ENCODE results near the gene FITM1. TPM values are rescaled to one million over a fixed set of nuclear protein-coding genes. Genes with fewer than 3 reads are reported as not detected.

The FITM1 gene
- total RNA-seq, 1 experiment from 2014 or later, result 0.72 TPM

- no peak overlapping the region for H2BK20ac ChIP-seq (ENCODE audit: low read depth, low read length, poor library complexity, severe bottlenecking)
These were observed 48.1 kb downstream of the FITM1 start for GRCh38 chr14:24178399-24179178.

More at GRCh38 chr14:24178399-24179178, 48.1 kb downstream of the FITM1 start:
- Histone ChIP-seq H3K79me2 (ENCODE audit: insufficient read depth, low read length) (no peaks in the 10 kb centered on the region), H3K9me3 (ENCODE audit: control insufficient read depth, low read depth, low read length) (no peaks in the 10 kb centered on the region), H3K27ac (ENCODE audit: insufficient read length, low read depth, low read length) (no peak overlapping the region), H3K4me1 (ENCODE audit: insufficient read depth, low read length) (no peaks in the 10 kb centered on the region), H2BK120ac (ENCODE audit: low read depth, low read length, poor library complexity, severe bottlenecking) (no peak overlapping the region), H3K18ac (ENCODE audit: insufficient read length, low read depth, low read length) (no peak overlapping the region), H4K8ac (replicated peaks; ENCODE audit: insufficient read length, low read depth, low read length) (no peak overlapping the region), H2AK5ac (ENCODE audit: insufficient read length, low read length) (no peak overlapping the region), H3K14ac (ENCODE audit: insufficient read depth, low read length) (no peak overlapping the region), H3K27me3 (ENCODE audit: insufficient read depth, low read length) (no peaks in the 10 kb centered on the region), H3K23me2 (ENCODE audit: insufficient read length, low read depth, low read length, poor library complexity, severe bottlenecking) (no peaks in the 10 kb centered on the region), H2BK12ac (ENCODE audit: insufficient read length, low read depth, low read length) (no peak overlapping the region), H3K56ac (ENCODE audit: insufficient read length, low read depth, low read length) (no peak overlapping the region), H3K4me2 (ENCODE audit: insufficient read depth, insufficient read length, low read length) (no peak overlapping the region), H2BK5ac (ENCODE audit: insufficient read length, low read length) (no peak overlapping the region), H3K9ac (ENCODE audit: extremely low read depth, insufficient read length, low read length) (no peak overlapping the region), H2BK15ac (ENCODE audit: low read depth, low read length) (no peak overlapping the region), H4K5ac (ENCODE audit: insufficient read length, low read depth, low read length) (no peak overlapping the region), H2AFZ (ENCODE audit: low read length) (no peak overlapping the region), H4K20me1 (ENCODE audit: control insufficient read depth, insufficient read depth, insufficient read length) (no peaks in the 10 kb centered on the region), H3K4ac (ENCODE audit: low read depth, low read length) (no peak overlapping the region), H4K91ac (ENCODE audit: insufficient read length, low read depth, low read length) (no peak overlapping the region), H3K23ac (ENCODE audit: insufficient read length, low read depth, low read length) (no peak overlapping the region), H3K79me1 (ENCODE audit: insufficient read depth, low read depth, low read length, poor library complexity, severe bottlenecking) (no peaks in the 10 kb centered on the region), H3T11ph (ENCODE audit: low read length) (no peak overlapping the region)
- WGBS (ENCODE audit: extremely low coverage, insufficient read length, low lambda C conversion rate), result no CpG with 5 or more reads among the region's 12 CpGs
- Mint-ChIP-seq H3K27me3 (ENCODE audit: low read depth) (no peaks in the 10 kb centered on the region; the same call in 1 of the 2 replicates), H3K4me1 (no peaks in the 10 kb centered on the region), H3K4me3 (no peak overlapping the region), H3K27ac (no peak overlapping the region), H3K36me3 (ENCODE audit: insufficient read depth in 1 of 3, low read depth in 3 of 3) (peaks cover 33 to 74% (median 59%) of the 10 kb centered on the region in 3 experiments), H3K9me3 (no peaks in the 10 kb centered on the region)
- DNase-seq, result no peak
- TF ChIP-seq CTCF (conservative IDR thresholded peaks at IDR 0.05), result no peak

All from H9 (cell line).